GM18517 (cell line): Measurements from ENCODE around the gene SARS1.

Experiments used
- ATAC-seq: cut with Tn5 transposase; IDR thresholded peaks from one replicate; pipeline ENCODE4 v1.9.1; 2021; ENCODE audit warnings: mild to moderate bottlenecking, moderate library complexity; ENCODE audit not compliant: unreplicated experiment

The SARS1 gene

GRCh38 chr1:109248797-109249629 is 35.3 kb downstream of the SARS1 start, which contains the start of gene CELSR2:
Gene CELSR2, plus strand, starts transcription at chr1:109249539. Its CDS starts 541 bp downstream, at chr1:109250080.
- ATAC-seq = peak; percentile 59

GRCh38 chr1:109249654-109250401 is 36.1 kb downstream of the SARS1 start:
- peak; percentile 41 for ATAC-seq

- no peak for ATAC-seq
These were observed 36.9 kb downstream of the SARS1 start for GRCh38 chr1:109250454-109251276.

GRCh38 chr1:109251277-109252166 is 37.8 kb downstream of the SARS1 start:
- no peak for ATAC-seq

GRCh38 chr1:109252167-109252892 is 38.6 kb downstream of the SARS1 start:
- no peak for ATAC-seq

- no peak for ATAC-seq
These were observed 39.4 kb downstream of the SARS1 start for GRCh38 chr1:109252893-109253802.

- no peak for ATAC-seq
These were observed 40.3 kb downstream of the SARS1 start for GRCh38 chr1:109253803-109254620.

GRCh38 chr1:109254621-109255096 is 40.9 kb downstream of the SARS1 start:
- ATAC-seq = no peak

- no peak for ATAC-seq
These were observed 41.5 kb downstream of the SARS1 start for GRCh38 chr1:109255097-109255651.

GRCh38 chr1:109255678-109256077 is 42.0 kb downstream of the SARS1 start:
- ATAC-seq = no peak

GRCh38 chr1:109256085-109256484 is 42.4 kb downstream of the SARS1 start:
- no peak for ATAC-seq

- no peak for ATAC-seq
These were observed 43.4 kb downstream of the SARS1 start for GRCh38 chr1:109256971-109257681.

GRCh38 chr1:109257682-109258421 is 44.1 kb downstream of the SARS1 start:
- no peak for ATAC-seq

GRCh38 chr1:109258481-109259466 is 45.1 kb downstream of the SARS1 start:
- no peak for ATAC-seq
